WI38 (cell line): ENCODE data around the gene GFOD1.
"Not testable (repeated sequence)": the region's sequence is repeated elsewhere in the genome, so short reads cannot be mapped to it uniquely, and the experiment has no call there.

Experiments used
- H3K4me3 ChIP-seq: 2 replicates; pipeline ENCODE4 v1.5.1; 2011; ENCODE audit warnings: low read depth, mild to moderate bottlenecking, control low read depth, low read length
- TF ChIP-seq, protein P1 (sequence below): IDR thresholded peaks from 2 replicates; pipeline ENCODE4 v1.5.1; 2012; ENCODE audit warnings: low read depth, mild to moderate bottlenecking, control low read depth, low read length

Gene GFOD1

DNA sequence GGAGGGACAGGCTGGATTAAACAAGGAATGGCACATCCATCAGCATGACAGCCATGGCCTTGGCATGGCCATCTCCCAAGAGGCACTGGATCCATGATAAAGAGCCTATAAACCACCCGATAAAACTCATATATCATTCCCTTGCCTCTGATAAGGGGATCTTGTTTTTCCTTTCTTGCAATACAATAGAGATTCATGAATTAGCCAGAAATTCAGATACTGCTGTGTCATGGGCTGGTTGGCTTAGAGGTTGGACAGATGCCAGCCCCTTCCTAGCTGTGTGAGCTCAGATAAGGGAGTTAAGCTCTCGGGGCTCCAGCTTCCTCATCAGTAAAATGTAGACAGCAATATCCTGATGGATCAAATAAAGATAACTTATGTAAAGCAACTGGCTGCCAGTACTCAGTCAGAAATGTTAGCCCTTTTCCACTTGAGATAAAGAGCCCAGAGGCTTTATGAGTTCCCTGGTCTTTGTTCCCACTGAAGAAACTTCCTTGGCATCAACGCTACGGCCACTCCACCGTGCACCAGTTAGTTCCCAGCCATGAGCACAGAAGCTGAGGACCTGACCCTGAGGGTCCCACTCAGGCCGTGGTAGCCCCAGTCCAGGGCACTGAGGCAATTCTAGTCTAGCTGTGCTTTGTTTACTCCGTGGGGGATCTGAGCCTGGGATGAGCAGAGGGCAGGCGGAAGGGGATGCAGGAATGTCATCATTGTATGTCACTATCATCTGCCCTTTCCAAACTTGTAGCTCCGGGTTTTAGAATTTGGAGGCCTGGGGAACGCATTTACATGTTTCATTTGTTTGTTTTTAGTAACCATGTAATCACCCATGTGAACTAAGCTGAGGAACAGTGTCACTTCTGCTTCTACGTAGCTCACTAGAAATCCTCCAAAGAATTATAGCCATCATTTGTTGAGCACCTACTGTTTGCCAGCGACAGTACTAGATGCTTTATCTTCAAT is 91.8 kb downstream of the GFOD1 start:
- no peak overlapping the region for H3K4me3 ChIP-seq
- TF ChIP-seq, protein P1, sequence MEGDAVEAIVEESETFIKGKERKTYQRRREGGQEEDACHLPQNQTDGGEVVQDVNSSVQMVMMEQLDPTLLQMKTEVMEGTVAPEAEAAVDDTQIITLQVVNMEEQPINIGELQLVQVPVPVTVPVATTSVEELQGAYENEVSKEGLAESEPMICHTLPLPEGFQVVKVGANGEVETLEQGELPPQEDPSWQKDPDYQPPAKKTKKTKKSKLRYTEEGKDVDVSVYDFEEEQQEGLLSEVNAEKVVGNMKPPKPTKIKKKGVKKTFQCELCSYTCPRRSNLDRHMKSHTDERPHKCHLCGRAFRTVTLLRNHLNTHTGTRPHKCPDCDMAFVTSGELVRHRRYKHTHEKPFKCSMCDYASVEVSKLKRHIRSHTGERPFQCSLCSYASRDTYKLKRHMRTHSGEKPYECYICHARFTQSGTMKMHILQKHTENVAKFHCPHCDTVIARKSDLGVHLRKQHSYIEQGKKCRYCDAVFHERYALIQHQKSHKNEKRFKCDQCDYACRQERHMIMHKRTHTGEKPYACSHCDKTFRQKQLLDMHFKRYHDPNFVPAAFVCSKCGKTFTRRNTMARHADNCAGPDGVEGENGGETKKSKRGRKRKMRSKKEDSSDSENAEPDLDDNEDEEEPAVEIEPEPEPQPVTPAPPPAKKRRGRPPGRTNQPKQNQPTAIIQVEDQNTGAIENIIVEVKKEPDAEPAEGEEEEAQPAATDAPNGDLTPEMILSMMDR: no peak

DNA sequence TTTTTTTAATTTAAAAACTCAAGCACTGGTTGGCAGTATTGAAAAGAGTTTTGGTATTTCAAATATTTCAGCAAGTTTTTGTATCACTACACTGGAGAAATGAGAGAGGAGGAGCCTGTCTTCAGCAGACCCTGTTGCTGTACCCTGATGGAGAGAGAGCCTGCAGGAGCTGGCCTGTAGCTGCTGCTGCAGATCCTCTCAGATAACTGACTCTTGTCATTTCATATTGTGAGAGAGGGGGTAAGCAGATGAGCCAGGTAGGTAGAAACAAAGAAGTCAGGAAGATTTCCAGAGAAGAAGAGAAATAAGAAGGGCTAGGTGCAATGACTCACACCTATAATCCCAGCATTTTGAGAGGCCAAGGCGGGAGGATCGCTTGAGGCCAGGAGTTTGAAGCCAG is 94.9 kb downstream of the GFOD1 start:
- TF ChIP-seq, protein P1: no peak
- H3K4me3 ChIP-seq: no peak overlapping the region

DNA sequence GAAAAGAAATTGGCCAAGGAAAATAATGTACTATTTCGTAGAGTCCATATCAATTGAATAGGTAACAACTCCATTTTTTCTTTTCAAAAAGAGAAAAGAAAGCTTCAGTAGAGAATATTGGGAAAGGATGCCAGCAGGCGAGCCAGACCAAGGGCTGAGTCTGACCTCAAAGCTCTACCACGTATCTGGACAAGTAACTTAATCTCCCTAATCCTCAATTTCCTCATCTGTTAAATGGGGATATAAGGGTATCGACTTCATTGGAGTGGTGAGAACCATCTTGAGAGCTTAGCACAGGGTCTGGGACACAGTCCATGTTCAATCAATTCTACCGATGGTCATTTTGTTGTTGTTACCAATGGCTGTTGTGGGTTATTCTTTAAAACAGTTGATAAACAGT is 95.9 kb downstream of the GFOD1 start:
- TF ChIP-seq, protein P1: no peak
- no peak overlapping the region for H3K4me3 ChIP-seq

DNA sequence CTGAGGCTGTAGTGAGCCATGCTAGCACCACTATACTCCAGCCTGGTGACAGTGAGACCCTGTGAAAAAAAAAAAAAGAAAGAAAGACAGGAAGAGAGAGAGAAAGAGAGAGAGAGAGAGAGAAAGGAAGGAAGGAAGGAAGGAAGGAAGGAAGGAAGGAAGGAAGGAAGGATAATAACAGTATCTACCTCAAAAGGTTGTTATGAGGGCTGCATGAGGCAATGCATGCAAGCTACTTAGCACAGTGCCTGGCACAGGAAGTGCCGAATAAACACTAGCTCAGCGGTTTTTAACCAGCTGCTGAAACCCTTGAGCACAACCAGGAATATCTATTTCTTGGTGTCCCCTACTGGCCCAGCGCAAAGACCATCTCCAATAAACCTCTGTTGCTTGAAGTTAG is 96.7 kb downstream of the GFOD1 start:
- H3K4me3 ChIP-seq: no peak overlapping the region
- TF ChIP-seq, protein P1: no peak

DNA sequence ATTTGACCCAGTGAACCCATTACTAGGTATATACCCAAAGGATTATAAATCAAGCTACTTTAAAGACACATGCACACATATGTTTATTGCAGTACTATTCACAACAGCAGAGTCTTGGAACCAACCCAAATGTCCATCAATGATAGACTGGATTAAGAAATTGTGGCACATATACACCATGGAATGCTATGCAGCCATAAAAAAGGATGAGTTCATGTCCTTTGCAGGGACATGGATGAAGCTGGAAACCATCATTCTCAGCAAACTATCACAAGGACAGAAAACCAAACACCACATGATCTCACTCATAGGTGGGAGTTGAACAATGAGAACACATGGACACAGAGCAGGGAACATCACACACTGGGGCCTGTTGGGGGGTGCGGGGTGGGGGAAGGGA is 98.2 kb downstream of the GFOD1 start:
- not testable (repeated sequence) for H3K4me3 ChIP-seq

DNA sequence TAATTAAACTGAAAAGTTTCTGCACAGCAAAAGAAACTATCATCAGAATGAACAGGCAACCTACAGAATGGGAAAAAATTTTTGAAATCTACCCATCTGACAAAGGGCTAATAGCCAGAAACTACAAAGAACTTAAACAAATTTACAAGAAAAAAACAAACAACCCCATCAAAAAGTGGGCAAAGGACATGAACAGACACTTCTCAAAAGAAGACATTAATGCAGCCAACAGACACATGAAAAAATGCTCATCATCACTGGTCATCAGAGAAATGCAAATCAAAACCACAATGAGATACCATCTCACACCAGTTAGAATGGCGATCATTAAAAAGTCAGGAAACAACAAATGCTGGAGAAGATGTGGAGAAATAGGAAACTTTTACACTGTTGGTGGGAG is 98.6 kb downstream of the GFOD1 start:
- H3K4me3 ChIP-seq: not testable (repeated sequence)

DNA sequence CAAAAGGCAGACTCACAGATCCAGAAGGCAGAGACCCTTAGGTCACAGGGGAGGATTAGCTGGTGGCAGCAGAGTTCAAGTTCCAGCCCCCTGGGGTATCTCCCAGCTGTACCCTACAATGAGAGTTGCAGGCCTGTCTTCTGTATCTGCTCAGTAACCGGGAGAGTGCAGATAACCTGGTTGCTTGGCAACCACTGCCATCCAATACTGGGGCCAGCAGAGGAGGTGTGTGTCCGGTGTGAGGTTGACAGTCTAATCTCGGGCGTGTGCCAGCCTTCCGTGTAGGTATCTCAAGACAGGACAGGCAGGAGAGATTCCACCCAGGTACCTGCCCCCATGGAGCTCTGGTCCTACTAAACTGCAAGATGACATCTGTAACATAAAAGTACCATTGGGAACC is 102.4 kb downstream of the GFOD1 start:
- TF ChIP-seq, protein P1: no peak
- H3K4me3 ChIP-seq: no peak overlapping the region

DNA sequence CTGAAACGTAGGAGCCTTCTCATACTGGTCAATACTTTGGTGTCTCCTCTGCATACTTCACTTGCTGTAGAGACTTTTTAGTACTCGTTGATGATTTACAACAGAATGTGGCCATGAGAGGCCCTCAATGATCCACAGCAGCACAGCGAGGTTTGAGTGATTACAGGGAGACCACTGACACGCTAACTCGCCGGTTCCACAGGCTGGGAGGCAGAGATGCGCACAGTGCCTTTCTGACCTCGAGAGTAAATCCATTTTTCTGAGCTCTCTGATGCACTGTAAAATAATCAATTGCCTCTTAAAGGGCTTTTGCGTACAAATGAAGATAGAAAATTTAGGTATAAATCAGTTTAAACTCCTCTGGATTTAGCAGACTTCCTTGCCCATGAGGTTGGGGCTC is 102.9 kb downstream of the GFOD1 start:
- TF ChIP-seq, protein P1: no peak
- no peak overlapping the region for H3K4me3 ChIP-seq
